Stomach smooth muscle (tissue), 2 donors: ENCODE data around the gene MARVELD3.

Source experiments
- H3K27ac ChIP-seq: one replicate; pipeline ENCODE4 v1.7.0; 2013; ENCODE audit warnings: mild to moderate bottlenecking, low read length, inconsistent platforms
- H3K27me3 ChIP-seq, 2 donors: one replicate each; pipeline ENCODE4 v1.7.0; 2013; ENCODE audit warnings: low read length in 2 of 2; ENCODE audit not compliant: insufficient read depth in 2 of 2, control insufficient read depth in 1 of 2
- H3K36me3 ChIP-seq, 2 donors: one replicate each; pipeline ENCODE4 v1.7.0; 2013; ENCODE audit warnings: low read length in 2 of 2; ENCODE audit not compliant: control insufficient read depth in 2 of 2, insufficient read depth in 2 of 2
- H3K4me1 ChIP-seq: one replicate; pipeline ENCODE4 v1.7.0; 2013; ENCODE audit warnings: low read length; ENCODE audit not compliant: control insufficient read depth, insufficient read depth
- H3K4me3 ChIP-seq, 2 donors: one replicate each; pipeline ENCODE4 v1.7.0; 2013; ENCODE audit warnings: low read length in 2 of 2
- H3K9ac ChIP-seq, 2 donors: one replicate each; pipeline ENCODE4 v1.7.0; 2013; ENCODE audit warnings: low read length in 2 of 2, mild to moderate bottlenecking in 1 of 2
- H3K9me3 ChIP-seq, 2 donors: one replicate each; pipeline ENCODE4 v1.7.0; 2013; ENCODE audit warnings: low read length in 2 of 2; ENCODE audit not compliant: control insufficient read depth in 2 of 2
- donor health status: healthy.
- donor health status: Pancreatic carcinoma.

The MARVELD3 gene

DNA sequence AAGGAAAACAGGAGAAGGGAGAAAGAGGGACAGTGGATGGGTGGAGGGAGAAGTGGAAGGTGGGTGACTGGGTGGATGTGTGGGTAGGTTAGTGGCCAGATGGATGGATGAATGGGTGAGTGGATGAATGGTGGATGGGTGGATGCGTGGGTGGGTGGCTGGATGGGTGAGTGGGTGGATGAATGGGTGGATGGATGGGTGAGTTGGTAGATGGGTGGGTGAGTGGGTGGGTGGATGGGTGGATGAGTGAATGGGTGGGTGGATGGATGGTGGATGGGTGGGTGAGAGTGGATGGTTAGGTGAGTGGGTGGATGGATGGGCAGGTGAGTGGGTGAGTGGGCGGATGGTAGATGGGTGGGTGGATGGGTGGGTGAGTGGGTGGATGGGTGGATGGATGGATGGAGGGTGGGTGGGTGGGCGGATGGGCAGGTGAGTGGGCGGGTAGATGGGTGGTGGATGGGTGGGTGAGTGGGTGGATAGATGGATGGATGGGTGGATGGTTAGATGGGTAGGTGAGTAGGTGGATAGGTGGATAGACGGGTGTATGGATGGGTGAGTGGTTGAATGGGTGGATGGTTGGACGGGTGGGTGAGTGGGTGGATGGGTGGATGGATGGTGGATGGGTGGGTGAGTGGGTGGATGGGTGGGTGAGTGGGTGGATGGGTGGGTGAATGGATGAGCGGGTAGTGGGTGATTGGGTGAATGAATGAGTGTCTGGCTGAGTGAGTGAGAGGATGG lies 702 bp upstream of the MARVELD3 start:
- no peak overlapping the region for H3K27ac ChIP-seq
- no peak overlapping the region for H3K9ac ChIP-seq
- H3K9me3 ChIP-seq = no peaks in the 10 kb centered on the region
- peaks cover 6% of the 10 kb centered on the region for H3K4me1 ChIP-seq
- H3K27me3 ChIP-seq = peaks cover 19 to 35% of the 10 kb centered on the region in 2 donors
- H3K4me3 ChIP-seq = no peak overlapping the region
- H3K36me3 ChIP-seq = no peaks in the 10 kb centered on the region

DNA sequence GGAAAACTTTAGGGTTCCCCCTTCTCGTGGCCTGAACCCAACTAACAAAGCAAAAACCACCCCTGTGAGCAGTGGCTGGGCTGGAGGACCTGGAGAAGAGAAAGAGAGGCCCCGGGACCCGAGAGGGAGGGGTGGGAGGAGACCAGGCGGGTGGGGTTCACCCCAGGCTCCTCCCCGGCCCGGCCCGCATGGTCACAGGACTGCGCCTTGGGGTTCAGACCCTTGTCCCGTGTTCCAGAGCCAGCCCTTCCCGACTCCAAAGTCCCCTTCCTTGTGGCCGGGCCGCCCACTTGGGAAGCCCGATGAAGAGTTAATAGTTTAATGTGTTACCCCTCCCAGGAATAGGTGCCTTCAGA lies 852 bp downstream of the MARVELD3 start:
- Histone ChIP-seq H3K4me3 (peak overlapping the region in 1 of 2 donors; percentile 63), H3K36me3 (no peaks in the 10 kb centered on the region), H3K27ac (no peak overlapping the region), H3K9me3 (no peaks in the 10 kb centered on the region), H3K9ac (no peak overlapping the region), H3K27me3 (peaks cover 17 to 32% of the 10 kb centered on the region in 2 donors), H3K4me1 (peaks cover 6% of the 10 kb centered on the region)

DNA sequence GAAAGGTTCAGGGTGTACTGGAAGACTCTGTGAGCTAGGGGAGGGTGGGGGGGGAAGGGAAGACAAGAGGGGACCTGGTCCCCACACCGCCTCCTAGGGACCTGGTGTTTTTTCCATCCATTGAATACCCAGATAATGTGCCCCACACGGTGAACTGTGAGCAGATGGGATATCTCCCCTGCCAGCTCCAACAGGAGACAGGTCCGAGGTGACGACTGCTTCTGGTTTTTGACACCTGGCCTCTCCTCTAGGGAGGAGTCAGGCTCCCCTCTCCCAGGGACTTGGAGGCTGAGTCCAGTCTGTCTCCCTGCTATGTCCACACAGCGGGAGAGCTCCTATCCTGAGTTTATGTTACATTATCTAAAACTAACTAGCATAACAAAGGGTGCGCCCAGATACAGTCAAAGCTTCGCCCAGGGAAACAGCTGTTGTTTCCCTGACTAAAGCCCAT lies 1.8 kb downstream of the MARVELD3 start:
- no peak overlapping the region for H3K27ac ChIP-seq
- peaks cover 17 to 32% of the 10 kb centered on the region in 2 donors for H3K27me3 ChIP-seq

DNA sequence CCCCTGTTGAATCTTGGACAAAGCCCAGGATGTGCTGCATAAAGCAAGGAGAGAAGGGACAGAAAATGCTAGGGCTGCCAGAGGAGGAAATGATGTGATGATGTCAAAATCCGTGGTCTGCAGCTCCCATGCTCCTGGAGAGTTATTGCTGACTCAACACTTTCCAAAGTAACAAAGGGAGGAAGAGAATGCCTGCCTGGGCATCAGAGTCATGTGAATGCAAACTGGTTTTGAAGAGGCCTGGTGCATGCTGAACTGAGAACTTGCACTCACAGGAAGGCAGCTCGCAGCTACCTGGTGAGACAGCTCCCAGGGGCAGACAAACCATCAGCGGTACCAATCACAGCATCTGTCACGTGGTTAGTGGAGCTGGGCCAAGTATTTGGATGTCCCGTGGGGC lies 2.8 kb downstream of the MARVELD3 start:
- Histone ChIP-seq H3K27me3 (peaks cover 17 to 31% of the 10 kb centered on the region in 2 donors), H3K4me1 (peaks cover 6% of the 10 kb centered on the region), H3K9ac (no peak overlapping the region), H3K9me3 (no peaks in the 10 kb centered on the region), H3K27ac (no peak overlapping the region), H3K36me3 (no peaks in the 10 kb centered on the region), H3K4me3 (no peak overlapping the region)

More for the DNA sequence above, 1.8 kb downstream of the MARVELD3 start:
- Histone ChIP-seq H3K4me3 (no peak overlapping the region), H3K4me1 (peaks cover 6% of the 10 kb centered on the region), H3K36me3 (no peaks in the 10 kb centered on the region), H3K9me3 (no peaks in the 10 kb centered on the region), H3K9ac (no peak overlapping the region)

DNA sequence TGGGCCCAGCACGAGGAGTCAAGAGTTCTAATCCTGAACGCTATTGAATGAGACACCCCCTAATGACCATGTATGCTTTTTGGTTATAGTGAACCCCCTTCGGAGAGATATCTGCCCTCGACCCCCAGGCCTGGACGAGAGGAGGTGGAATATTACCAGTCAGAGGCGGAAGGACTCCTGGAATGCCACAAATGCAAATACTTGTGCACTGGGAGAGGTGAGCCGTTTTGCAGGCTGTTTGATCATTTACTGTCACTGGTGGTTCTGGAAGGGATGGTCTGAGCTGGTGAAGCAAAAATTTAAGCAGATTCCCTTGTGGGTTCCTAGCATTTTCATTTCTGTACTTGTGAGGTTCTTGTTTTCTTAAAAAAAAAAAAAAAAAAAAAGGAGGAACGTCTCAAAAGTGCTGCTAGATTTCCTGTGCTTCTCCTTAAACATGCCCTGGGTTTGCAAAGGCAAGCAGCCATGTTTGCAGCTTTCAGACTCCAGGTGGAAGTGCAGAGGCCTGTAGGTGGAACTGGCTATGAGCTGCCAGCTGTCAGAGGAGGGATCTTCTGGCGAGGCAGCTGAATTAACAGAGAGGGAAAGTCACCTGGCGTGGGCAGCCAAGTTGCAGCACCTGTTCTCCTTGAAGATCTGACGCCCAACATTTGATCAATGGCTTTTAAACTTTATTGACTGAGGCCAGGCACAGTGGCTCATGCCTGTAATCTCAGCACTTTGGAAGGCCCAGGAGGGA lies 3.5 kb downstream of the MARVELD3 start:
- Histone ChIP-seq H3K36me3 (no peaks in the 10 kb centered on the region), H3K4me3 (no peak overlapping the region), H3K4me1 (peaks cover 6% of the 10 kb centered on the region), H3K9me3 (no peaks in the 10 kb centered on the region), H3K27me3 (peaks cover 17 to 25% of the 10 kb centered on the region in 2 donors), H3K27ac (no peak overlapping the region), H3K9ac (no peak overlapping the region)

DNA sequence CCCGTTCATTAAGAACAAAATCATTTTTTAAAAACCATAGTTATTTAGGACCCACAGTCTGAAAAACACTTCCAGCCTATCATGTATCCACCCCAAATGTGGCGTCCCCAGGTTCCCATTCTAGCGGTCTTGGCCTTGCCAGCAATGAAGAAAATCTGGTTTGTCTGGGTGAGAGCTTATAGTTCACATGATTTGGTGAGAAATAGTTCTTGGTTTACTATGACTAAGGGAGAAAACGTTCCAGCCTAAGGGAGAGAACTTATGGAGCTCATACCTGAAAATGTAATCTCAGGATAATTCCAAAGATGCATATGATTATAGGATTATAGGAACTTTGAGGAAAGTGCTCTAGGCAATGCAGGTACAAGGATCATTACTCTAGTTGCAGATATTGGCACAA lies 4.8 kb downstream of the MARVELD3 start:
- no peaks in the 10 kb centered on the region for H3K36me3 ChIP-seq
- H3K27me3 ChIP-seq = peaks cover 8 to 15% of the 10 kb centered on the region in 2 donors
- H3K4me3 ChIP-seq = no peak overlapping the region
- H3K4me1 ChIP-seq = peaks cover 6% of the 10 kb centered on the region
- H3K9ac ChIP-seq = no peak overlapping the region
- H3K27ac ChIP-seq = no peak overlapping the region
- H3K9me3 ChIP-seq = no peaks in the 10 kb centered on the region

DNA sequence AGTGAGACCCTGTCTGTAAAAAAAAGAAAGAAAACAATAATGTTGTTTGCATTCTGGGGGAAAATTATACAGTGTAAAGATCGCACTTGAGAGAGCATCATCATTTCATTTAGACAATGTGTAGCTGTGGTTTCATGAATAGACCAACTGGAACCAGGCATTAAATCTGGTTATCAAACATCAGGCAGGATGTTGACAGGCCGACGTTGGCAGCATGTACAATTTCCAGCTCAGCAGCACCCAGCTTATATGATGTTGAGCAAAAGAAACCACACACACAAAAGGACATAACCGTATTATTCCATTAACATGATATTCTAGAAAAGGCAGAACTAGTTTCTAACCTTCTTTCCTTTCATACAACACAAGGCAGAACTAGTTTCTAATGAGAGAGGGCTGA lies 5.8 kb downstream of the MARVELD3 start:
- no peaks in the 10 kb centered on the region for H3K4me1 ChIP-seq
- H3K4me3 ChIP-seq = no peak overlapping the region
- peaks cover 6% of the 10 kb centered on the region in 2 donors for H3K27me3 ChIP-seq
- H3K9ac ChIP-seq = no peak overlapping the region
- no peak overlapping the region for H3K27ac ChIP-seq
- H3K9me3 ChIP-seq = no peaks in the 10 kb centered on the region
- H3K36me3 ChIP-seq = no peaks in the 10 kb centered on the region

DNA sequence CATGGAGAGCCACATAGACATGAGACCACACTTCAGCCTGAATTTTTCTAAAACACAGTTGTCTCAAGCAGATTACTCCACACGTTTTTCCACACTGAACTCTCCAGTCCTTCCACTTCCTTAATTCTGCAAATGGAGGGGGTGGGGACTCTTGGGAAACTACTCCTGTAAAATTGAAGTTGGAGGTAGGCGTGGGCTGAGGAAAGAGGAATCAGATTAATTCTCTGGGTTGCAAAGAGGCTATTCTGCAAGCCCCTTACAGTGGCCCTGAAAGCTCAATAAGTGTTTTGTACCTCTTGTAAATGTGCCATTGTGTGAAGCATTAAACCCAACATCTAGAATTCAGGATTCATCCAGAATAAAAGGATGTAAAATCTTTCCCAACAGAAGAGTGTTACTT lies 9.6 kb downstream of the MARVELD3 start:
- Histone ChIP-seq H3K27ac (no peak overlapping the region), H3K36me3 (peaks cover 0 to 3% of the 10 kb centered on the region in 2 donors), H3K4me1 (no peaks in the 10 kb centered on the region), H3K9me3 (no peaks in the 10 kb centered on the region), H3K9ac (no peak overlapping the region), H3K27me3 (no peaks in the 10 kb centered on the region), H3K4me3 (no peak overlapping the region)

DNA sequence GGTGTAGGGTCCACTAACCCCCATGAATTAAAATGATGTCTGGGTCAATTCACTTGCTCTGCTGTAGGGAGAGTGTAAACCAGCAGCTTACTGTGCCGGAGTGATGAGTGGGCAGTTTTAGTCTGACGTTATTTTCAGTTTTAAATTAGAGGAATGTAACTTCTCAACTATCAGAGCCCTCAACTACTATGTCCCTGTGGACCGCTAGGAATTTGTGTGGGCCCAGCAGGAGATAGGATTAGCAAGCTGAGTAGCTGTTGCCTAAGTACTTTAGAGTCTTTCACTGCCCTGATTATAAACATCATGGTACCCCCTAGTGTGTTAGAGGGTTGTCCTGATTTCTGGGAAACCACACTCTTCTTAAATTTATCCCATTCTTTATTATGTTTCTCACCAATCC lies 11.4 kb downstream of the MARVELD3 start:
- H3K9ac ChIP-seq = no peak overlapping the region
- H3K36me3 ChIP-seq = peaks cover under 1 to 3% of the 10 kb centered on the region in 2 donors
- H3K27ac ChIP-seq = no peak overlapping the region
- no peak overlapping the region for H3K4me3 ChIP-seq
- no peaks in the 10 kb centered on the region for H3K9me3 ChIP-seq
- no peaks in the 10 kb centered on the region for H3K4me1 ChIP-seq
- no peaks in the 10 kb centered on the region for H3K27me3 ChIP-seq

DNA sequence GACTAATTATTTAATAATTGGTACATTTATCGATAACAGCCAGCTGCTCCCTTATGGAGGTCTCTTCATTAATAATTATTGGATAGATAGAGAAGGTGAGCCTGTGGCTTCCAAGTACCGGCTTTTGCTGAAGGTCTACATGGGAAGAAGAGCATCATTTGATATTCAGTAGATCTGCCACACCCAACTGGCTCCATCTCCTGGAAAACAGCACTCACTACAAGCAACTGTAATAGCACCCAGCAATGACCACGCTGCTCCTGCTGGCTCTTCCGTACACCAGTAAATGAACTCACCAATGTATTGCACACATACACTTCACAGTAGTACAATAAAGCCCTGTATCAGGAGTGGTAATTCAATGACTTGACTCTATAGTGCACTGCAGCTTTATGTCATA lies 19.5 kb downstream of the MARVELD3 start:
- Histone ChIP-seq H3K4me1 (no peaks in the 10 kb centered on the region), H3K9me3 (no peaks in the 10 kb centered on the region), H3K27ac (no peak overlapping the region), H3K9ac (no peak overlapping the region), H3K4me3 (no peak overlapping the region), H3K27me3 (no peaks in the 10 kb centered on the region), H3K36me3 (peaks cover 22 to 25% of the 10 kb centered on the region in 2 donors)

DNA sequence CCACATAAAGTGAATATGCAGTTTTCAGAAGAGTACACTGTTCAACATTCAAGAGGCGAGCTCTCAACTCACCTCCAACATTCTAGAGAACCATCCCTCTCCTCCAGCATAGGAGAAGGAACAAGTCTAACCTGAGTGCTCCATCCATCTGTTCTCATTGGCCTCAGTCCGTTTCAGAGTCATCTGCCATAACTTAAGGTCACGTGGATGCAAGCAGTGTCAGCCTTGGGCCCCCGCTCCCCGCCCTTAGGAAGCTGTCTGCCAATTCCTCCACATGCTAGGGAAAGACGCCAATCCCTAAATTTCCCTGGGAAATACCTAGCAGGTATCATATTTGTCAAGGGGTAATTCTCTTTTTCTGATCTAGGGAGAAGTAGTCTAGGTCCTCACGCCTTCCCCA lies 21.4 kb downstream of the MARVELD3 start:
- Histone ChIP-seq H3K9ac (no peak overlapping the region), H3K4me1 (no peaks in the 10 kb centered on the region), H3K4me3 (no peak overlapping the region), H3K36me3 (peaks cover 25 to 26% of the 10 kb centered on the region in 2 donors), H3K9me3 (no peaks in the 10 kb centered on the region), H3K27ac (no peak overlapping the region), H3K27me3 (no peaks in the 10 kb centered on the region)
